MM.1S (cell line): ENCODE results near the gene BLOC1S1.

Source experiments
- DNase-seq: peaks from one replicate; pipeline ENCODE4 v3.0.0-alpha.2; 2015
- H2AFZ ChIP-seq: fragments of 300-600 bp; sonication (generic); 2 replicates; pipeline ENCODE4 v1.6.0; 2016; ENCODE audit warnings: antibody characterized with exemption, low read length
- H3F3A ChIP-seq: fragments of 300-600 bp; sonication (generic); 2 replicates; pipeline ENCODE4 v1.6.1; 2016; ENCODE audit warnings: mild to moderate bottlenecking, antibody characterized with exemption, low read length, moderate library complexity, mixed read lengths; ENCODE audit not compliant: insufficient read depth
- H3K27ac ChIP-seq: fragments of 300-600 bp; sonication (generic); 2 replicates; pipeline ENCODE4 v1.5.1; 2016; ENCODE audit warnings: mild to moderate bottlenecking, low read length
- H3K27me3 ChIP-seq: fragments of 300-600 bp; sonication (generic); replicated peaks from 2 replicates; pipeline ENCODE4 v1.6.0; 2016; ENCODE audit warnings: low read length; ENCODE audit not compliant: insufficient read depth
- H3K36me3 ChIP-seq: fragments of 300-600 bp; sonication (generic); replicated peaks from 2 replicates; pipeline ENCODE4 v1.6.1; 2016; ENCODE audit warnings: mild to moderate bottlenecking, low read length, mixed read lengths; ENCODE audit not compliant: insufficient read depth
- H3K4me1 ChIP-seq: fragments of 300-600 bp; sonication (generic); 2 replicates; pipeline ENCODE4 v1.6.1; 2016; ENCODE audit warnings: low read length, mixed read lengths
- H3K4me2 ChIP-seq: fragments of 300-600 bp; sonication (generic); 2 replicates; pipeline ENCODE4 v1.6.0; 2016; ENCODE audit warnings: low read depth, low read length
- H3K4me3 ChIP-seq: fragments of 300-600 bp; sonication (generic); 2 replicates; pipeline ENCODE4 v1.5.1; 2016; ENCODE audit warnings: low read length, mixed read lengths
- H3K79me2 ChIP-seq: fragments of 300-600 bp; sonication (generic); 2 replicates; pipeline ENCODE4 v1.6.1; 2016; ENCODE audit warnings: mixed run types, low read length, mixed read lengths
- H3K9ac ChIP-seq: fragments of 300-600 bp; sonication (generic); 2 replicates; pipeline ENCODE4 v1.6.1; 2016; ENCODE audit warnings: low read length, mixed read lengths
- H3K9me2 ChIP-seq: fragments of 300-600 bp; sonication (generic); replicated peaks from 2 replicates; pipeline ENCODE4 v1.6.1; 2016; ENCODE audit warnings: mild to moderate bottlenecking, low read length, mixed read lengths; ENCODE audit not compliant: insufficient read depth
- H3K9me3 ChIP-seq: fragments of 300-600 bp; sonication (generic); replicated peaks from 2 replicates; pipeline ENCODE4 v1.6.1; 2016; ENCODE audit warnings: mild to moderate bottlenecking, low read length, mixed read lengths; ENCODE audit not compliant: insufficient read depth
- H4K20me1 ChIP-seq: fragments of 300-600 bp; sonication (generic); 2 replicates; pipeline ENCODE4 v1.6.1; 2016; ENCODE audit warnings: mild to moderate bottlenecking, low read length, moderate library complexity, mixed read lengths; ENCODE audit not compliant: insufficient read depth
- CTCF ChIP-seq: fragments of 300-600 bp; sonication (generic); IDR thresholded peaks from 2 replicates; pipeline ENCODE4 v1.5.1; 2016; ENCODE audit warnings: antibody characterized with exemption, low read length, mixed read lengths
- EZH2 ChIP-seq: fragments of 300-600 bp; sonication (generic); optimal IDR thresholded peaks from 2 replicates; pipeline ENCODE3; 2017; ENCODE audit warnings: low read depth, mild to moderate bottlenecking, antibody characterized with exemption, low read length, mixed read lengths
- EZH2phosphoT487 ChIP-seq: fragments of 300-600 bp; sonication (generic); IDR thresholded peaks from 2 replicates; pipeline ENCODE4 v1.6.1; 2018; ENCODE audit warnings: antibody characterized with exemption, low read length

The BLOC1S1 gene

GRCh38 chr12:55708695-55709233 lies 7.1 kb upstream of the BLOC1S1 start:
- peak overlapping the region; percentile 62; the same call in 1 of the 2 replicates for H3K4me2 ChIP-seq
- no peak overlapping the region for H3K9ac ChIP-seq
- H3K79me2 ChIP-seq, result no peaks in the 10 kb centered on the region
- no peak for TF ChIP-seq CTCF
- H2AFZ ChIP-seq, result no peak overlapping the region
- no peaks in the 10 kb centered on the region for H3K9me2 ChIP-seq
- H3K4me3 ChIP-seq, result no peak overlapping the region
- H3K9me3 ChIP-seq, result no peaks in the 10 kb centered on the region
- DNase-seq, result no peak
- H3K36me3 ChIP-seq, result no peaks in the 10 kb centered on the region
- H4K20me1 ChIP-seq, result no peaks in the 10 kb centered on the region
- H3K4me1 ChIP-seq, result peaks cover 5% of the 10 kb centered on the region; the same call in 1 of the 2 replicates
- H3K27me3 ChIP-seq, result peaks cover 47% of the 10 kb centered on the region
- no peak overlapping the region for H3K27ac ChIP-seq
- H3F3A ChIP-seq, result no peaks in the 10 kb centered on the region

DNA sequence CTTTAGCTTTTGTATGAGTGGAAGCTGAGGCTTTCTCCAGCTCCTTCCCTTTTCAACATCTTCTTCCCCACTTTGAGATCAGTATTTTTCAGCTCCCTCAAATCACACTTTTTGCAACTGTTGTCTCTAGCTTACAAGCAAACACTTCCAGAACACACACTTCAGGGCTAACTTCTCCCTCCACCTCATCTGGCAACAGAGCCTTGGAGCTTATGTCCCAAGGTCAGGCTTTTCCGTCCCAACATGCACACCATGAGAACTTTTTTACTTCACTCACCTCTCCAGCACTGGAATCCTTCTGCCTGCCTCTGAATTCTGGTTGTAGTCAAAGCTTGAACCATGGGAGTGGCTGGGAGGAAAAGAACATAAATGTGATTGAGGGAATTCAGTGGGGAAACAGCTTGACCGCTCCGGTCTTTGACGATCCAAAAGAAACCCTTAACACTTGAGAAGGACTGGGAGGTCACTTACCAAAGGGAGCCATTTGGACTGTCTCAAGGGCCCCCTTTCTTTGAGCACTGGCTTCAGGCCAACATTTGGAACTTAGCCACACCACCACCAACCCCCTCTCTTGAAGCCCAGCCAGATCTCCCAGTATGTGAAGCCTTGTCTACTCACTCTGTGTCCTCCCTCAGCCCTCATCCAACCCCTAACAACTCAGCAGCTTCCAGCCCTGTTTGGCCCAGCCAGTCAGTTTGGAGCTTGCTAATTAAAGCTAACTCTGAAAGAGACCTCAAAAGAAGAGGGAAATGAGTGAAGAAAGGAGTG lies 3.9 kb upstream of the BLOC1S1 start:
- H3K4me2 ChIP-seq, result no peak overlapping the region
- H3K9me2 ChIP-seq, result no peaks in the 10 kb centered on the region
- H4K20me1 ChIP-seq, result no peaks in the 10 kb centered on the region
- peaks cover 10% of the 10 kb centered on the region; the same call in 1 of the 2 replicates for H3F3A ChIP-seq
- peaks cover 38% of the 10 kb centered on the region for H3K27me3 ChIP-seq
- no peaks in the 10 kb centered on the region for H3K36me3 ChIP-seq
- peaks cover 14% of the 10 kb centered on the region for H3K4me1 ChIP-seq
- no peak for DNase-seq
- H3K9me3 ChIP-seq, result no peaks in the 10 kb centered on the region
- no peak for TF ChIP-seq CTCF
- no peak for TF ChIP-seq EZH2phosphoT487
- no peak for TF ChIP-seq EZH2
- peaks cover 7% of the 10 kb centered on the region for H3K79me2 ChIP-seq
- no peak overlapping the region for H3K27ac ChIP-seq
- H3K9ac ChIP-seq, result no peak overlapping the region
- H2AFZ ChIP-seq, result no peak overlapping the region
- H3K4me3 ChIP-seq, result no peak overlapping the region

DNA sequence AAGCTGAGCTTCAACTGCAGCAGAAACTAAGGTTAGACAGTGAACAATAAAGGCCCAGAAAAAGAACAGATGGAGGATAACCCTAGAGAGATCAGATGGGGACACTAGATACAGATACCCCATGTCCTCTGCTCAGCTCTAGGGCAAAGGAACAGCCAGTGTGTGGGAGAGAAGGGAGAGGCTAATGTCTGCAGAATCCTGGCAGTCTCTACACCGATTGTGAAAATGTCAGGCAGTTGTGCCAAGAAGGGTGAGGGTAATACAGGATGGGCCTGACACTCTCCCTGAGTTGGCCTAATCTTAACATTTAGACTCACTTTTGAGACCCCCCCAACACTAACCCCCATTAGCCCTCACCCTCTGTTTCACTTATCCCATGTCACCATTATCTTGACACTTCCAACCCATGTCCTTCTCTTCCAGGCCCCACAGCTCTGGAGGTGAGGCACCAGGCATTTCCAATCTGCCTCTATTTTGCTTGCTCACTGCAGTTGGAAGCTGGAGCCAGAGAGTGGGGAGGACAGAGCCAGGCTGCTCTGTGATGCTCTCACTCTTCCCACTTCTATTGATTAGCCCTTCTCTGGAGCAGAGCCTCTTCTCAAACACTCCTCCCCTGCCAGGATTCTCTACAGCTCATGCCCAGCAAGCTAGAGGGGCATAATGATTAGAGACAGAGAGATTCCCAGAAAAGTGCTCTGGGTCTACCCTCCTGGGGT lies 3.0 kb upstream of the BLOC1S1 start:
- no peaks in the 10 kb centered on the region for H3K9me3 ChIP-seq
- peaks cover 21% of the 10 kb centered on the region for H3K4me1 ChIP-seq
- H4K20me1 ChIP-seq, result no peaks in the 10 kb centered on the region
- no peak for TF ChIP-seq EZH2
- no peak for TF ChIP-seq EZH2phosphoT487
- no peak for TF ChIP-seq CTCF
- H3K4me2 ChIP-seq, result no peak overlapping the region
- no peak overlapping the region for H2AFZ ChIP-seq
- H3K27ac ChIP-seq, result no peak overlapping the region
- no peaks in the 10 kb centered on the region for H3K9me2 ChIP-seq
- H3K27me3 ChIP-seq, result peaks cover 36% of the 10 kb centered on the region
- no peak for DNase-seq
- peaks cover 10% of the 10 kb centered on the region; the same call in 1 of the 2 replicates for H3F3A ChIP-seq
- peaks cover 16% of the 10 kb centered on the region for H3K79me2 ChIP-seq
- H3K9ac ChIP-seq, result no peak overlapping the region
- H3K4me3 ChIP-seq, result no peak overlapping the region
- no peaks in the 10 kb centered on the region for H3K36me3 ChIP-seq
